ENCODE results near the gene GPR12.
A peak's percentile ranks its signal among the peaks of the same experiment; 100 is the strongest.

Gene GPR12

GRCh38 chr13:26752671-26753070 is 7.9 kb downstream of the GPR12 start (continued):
- TF ChIP-seq ZNF37A (tag by site-specific recombination; IDR thresholded peaks at IDR 0.05) (no peak), ZNF433 (tag by site-specific recombination; IDR thresholded peaks at IDR 0.05; ENCODE audit: low read depth) (no peak), ZNF510 (tag by site-specific recombination; IDR thresholded peaks at IDR 0.05; ENCODE audit: insufficient replicate concordance) (no peak), PBX3 (CRISPR knock-in tag; IDR thresholded peaks at IDR 0.05) (no peak), ZNF639 (tag by site-specific recombination; IDR thresholded peaks at IDR 0.05) (no peak)

GRCh38 chr13:26749905-26750304 is 10.7 kb downstream of the GPR12 start:
- Histone ChIP-seq H3K4me1 (ENCODE audit: control insufficient read depth, insufficient read depth, low read length) (no peaks in the 10 kb centered on the region), H3K4me3 (ENCODE audit: low read depth, low read length) (no peak overlapping the region), H3K27ac (ENCODE audit: extremely low read depth, low read depth, low read length) (no peak overlapping the region), H3K9me3 (ENCODE audit: control insufficient read depth, insufficient read depth, low read depth, low read length) (no peaks in the 10 kb centered on the region), H3K36me3 (ENCODE audit: control insufficient read depth in 2 of 2, insufficient read depth in 1 of 2, low read length in 2 of 2) (no peaks in the 10 kb centered on the region)
- POLR2A ChIA-PET: interaction anchor here (1.0 kb wide), 1 partner anchor 36 kb away, joined by 3 read pairs; no protein-coding TSS in a partner anchor
- CTCF ChIA-PET: interaction anchor here (0.6 kb wide), 1 partner anchor 1103 kb away, joined by 3 read pairs; no protein-coding TSS in a partner anchor
- TF ChIP-seq ZNF449 (tag by site-specific recombination; IDR thresholded peaks at IDR 0.05) (no peak), ZNF121 (tag by site-specific recombination; IDR thresholded peaks at IDR 0.05) (peak; percentile 63)

GRCh38 chr13:26749285-26749684 is 11.3 kb downstream of the GPR12 start:
- TF ChIP-seq ZSCAN5A (tag by site-specific recombination; IDR thresholded peaks at IDR 0.05): no peak
- no peak for TF ChIP-seq ZBTB10 (tag by site-specific recombination; IDR thresholded peaks at IDR 0.05)
- no peak for TF ChIP-seq ZNF223 (tag by site-specific recombination; IDR thresholded peaks at IDR 0.05)
- TF ChIP-seq ZNF670 (tag by site-specific recombination; IDR thresholded peaks at IDR 0.05; ENCODE audit: low read depth): no peak
- no peak for TF ChIP-seq ZNF175 (tag by site-specific recombination; IDR thresholded peaks at IDR 0.05)
- no peak for TF ChIP-seq ZNF23 (tag by site-specific recombination; IDR thresholded peaks at IDR 0.05; ENCODE audit: borderline replicate concordance)
- TF ChIP-seq YY2 (tag by site-specific recombination; IDR thresholded peaks at IDR 0.05): no peak
- TF ChIP-seq INSM2 (tag by site-specific recombination; IDR thresholded peaks at IDR 0.05): no peak
- POLR2A ChIA-PET: interaction anchor here (1.0 kb wide), 1 partner anchor 37 kb away, joined by 3 read pairs; no protein-coding TSS in a partner anchor
- CTCF ChIA-PET: interaction anchor here (0.6 to 1.1 kb wide), 2 partner anchors 967 to 1219 kb away, joined by 3 to 5 read pairs; no protein-coding TSS in a partner anchor

More at GRCh38 chr13:26749285-26749684, 11.3 kb downstream of the GPR12 start:
- no peaks in the 10 kb centered on the region for H3K9me3 ChIP-seq (ENCODE audit: control insufficient read depth, insufficient read depth, low read depth, low read length)
- H3K36me3 ChIP-seq (ENCODE audit: control insufficient read depth in 2 of 2, insufficient read depth in 1 of 2, low read length in 2 of 2): no peaks in the 10 kb centered on the region
- H3K4me3 ChIP-seq (ENCODE audit: low read depth, low read length): no peak overlapping the region
- H3K27ac ChIP-seq (ENCODE audit: extremely low read depth, low read depth, low read length): no peak overlapping the region
- H3K4me1 ChIP-seq (ENCODE audit: control insufficient read depth, insufficient read depth, low read length): no peaks in the 10 kb centered on the region

Data from HEK293 (cell line).